GM19238 (cell line): ENCODE results near the gene DDX1.
"Not testable (repeated sequence)": the region's sequence is repeated elsewhere in the genome, so short reads cannot be mapped to it uniquely, and the experiment has no call there.

ENCODE experiments used
- DNase-seq: peaks from one replicate; pipeline ENCODE4 v3.0.0; 2011; ENCODE audit warnings: low spot score; ENCODE audit not compliant: insufficient read length

DDX1 gene

GRCh38 chr2:15674637-15675455, 83.2 kb downstream of the DDX1 start:
- DNase-seq: no peak

GRCh38 chr2:15675456-15676195, 84.0 kb downstream of the DDX1 start:
- no peak for DNase-seq

- DNase-seq: no peak
Observed at GRCh38 chr2:15677141-15677843, 85.6 kb downstream of the DDX1 start.

- DNase-seq: no peak
Observed at GRCh38 chr2:15678346-15678745, 86.7 kb downstream of the DDX1 start.

- no peak for DNase-seq
Observed at GRCh38 chr2:15678909-15679308, 87.2 kb downstream of the DDX1 start.

- DNase-seq: no peak
Observed at GRCh38 chr2:15679386-15679924, 87.8 kb downstream of the DDX1 start.

GRCh38 chr2:15680132-15680531, 88.5 kb downstream of the DDX1 start:
- not testable (repeated sequence) for DNase-seq
